GM15510 (cell line): Measurements from ENCODE around the gene PCTP.

Experiments used
- POLR2A ChIP-seq: IDR thresholded peaks from 3 replicates; pipeline ENCODE4 v1.6.1; 2011; ENCODE audit warnings: borderline replicate concordance; ENCODE audit not compliant: insufficient read length; ENCODE audit errors: extremely low read depth

Gene PCTP

DNA sequence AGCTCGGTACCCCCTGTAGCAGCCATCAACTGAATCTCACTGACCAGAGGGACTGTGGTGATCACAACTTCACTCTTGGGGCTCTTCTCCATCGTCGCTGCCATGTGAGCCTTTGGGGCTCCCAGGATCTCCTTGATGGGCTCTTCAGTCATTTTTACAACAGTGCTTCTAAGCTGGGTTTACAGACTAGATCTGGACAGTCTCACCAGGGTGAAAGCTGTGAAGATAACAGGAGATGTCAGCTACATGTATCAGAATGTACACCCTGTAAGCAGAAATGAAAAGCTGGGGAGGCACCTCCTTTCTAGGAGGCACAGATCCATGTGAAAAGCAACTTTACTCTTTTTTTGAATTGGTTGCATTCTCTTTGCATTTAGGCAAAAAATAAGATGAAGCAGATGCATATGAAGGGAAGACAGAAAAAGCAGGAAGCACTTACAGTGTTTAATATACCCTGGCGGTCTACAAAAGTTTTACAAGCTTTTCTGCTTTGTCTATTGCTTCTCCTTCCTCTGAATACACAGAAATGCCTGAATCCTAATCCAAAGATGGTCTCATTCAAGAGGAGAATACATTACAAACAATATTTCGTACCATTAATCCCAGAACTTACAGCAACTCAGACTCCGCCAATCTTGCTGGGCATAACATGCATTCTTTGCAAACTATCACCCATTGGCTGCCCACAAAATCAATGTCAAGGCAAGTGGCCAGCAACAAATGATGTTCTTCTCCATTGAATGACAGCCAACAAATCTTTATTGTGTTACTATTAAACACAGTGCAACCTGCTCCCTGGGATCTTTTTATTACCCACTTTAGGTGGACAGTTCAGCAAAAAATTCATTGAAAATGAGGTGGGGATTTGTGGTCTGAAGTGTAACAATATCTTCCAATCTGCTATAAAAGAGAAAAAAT, 29.7 kb upstream of the PCTP start:
- TF ChIP-seq POLR2A: no peak

GRCh38 chr17:55722016-55722736, 28.7 kb upstream of the PCTP start:
- TF ChIP-seq POLR2A: no peak

GRCh38 chr17:55722742-55723487, 27.9 kb upstream of the PCTP start, which contains the start of gene TMEM100:
Gene TMEM100, minus strand, starts transcription at chr17:55722864. Its CDS starts 1,794 bp downstream, at chr17:55721070.
- no peak for TF ChIP-seq POLR2A

DNA sequence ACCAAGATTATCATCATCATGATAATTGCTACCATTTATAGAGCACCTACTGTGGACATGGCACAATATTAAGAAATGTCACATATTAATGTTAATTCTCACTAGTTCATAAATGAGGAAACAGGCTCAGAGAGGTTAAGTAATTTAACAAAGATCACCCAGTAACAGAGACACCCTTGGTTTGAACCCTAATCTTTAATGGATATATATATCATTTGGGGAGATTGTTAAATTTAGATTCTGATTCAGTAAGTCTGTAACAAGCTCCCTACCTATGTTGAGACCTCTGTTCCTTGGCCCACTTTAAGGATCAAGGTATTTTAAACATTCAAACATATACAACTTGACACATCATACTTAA, 27.4 kb upstream of the PCTP start:
- TF ChIP-seq POLR2A: no peak

DNA sequence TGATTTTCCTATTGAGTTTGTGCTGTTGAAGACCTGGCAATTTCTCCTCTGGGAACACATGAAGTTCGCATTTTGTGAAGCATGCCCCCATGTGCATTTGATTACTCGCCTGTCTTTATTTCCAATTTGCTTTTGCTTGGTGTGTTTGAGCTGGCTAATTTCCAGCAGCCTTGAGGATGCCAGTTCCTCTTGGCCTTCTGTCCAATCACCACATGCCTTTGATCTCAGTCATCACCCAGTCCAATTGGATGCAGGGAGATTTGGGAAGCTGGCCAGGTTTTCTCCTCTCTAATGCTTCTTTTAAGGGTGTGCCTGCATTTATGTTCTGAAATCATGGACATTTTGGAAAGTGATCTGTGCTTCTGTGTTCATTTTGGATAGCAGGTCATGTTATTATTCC, 24.4 kb upstream of the PCTP start:
- TF ChIP-seq POLR2A: no peak

GRCh38 chr17:55727275-55727674, 23.6 kb upstream of the PCTP start:
- no peak for TF ChIP-seq POLR2A

DNA sequence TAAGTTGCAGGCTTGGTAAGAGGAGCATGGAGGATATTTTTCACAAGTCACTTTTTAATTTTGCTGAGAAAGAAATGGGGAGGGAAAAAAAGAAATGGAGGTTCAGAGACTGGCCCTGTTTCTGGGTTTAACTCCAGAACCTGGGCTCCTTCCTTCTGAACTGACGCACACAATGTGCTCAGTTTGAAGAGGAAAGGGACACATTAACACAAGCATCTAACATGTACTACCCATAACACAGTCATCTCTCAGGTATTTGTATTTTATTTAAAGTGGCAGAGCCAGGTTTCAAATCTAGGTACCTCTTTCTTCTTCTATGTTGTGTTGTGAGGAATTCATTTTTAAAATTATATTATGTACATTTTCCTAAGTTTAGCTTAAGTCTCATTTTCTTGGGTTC, 22.9 kb upstream of the PCTP start:
- TF ChIP-seq POLR2A: no peak

DNA sequence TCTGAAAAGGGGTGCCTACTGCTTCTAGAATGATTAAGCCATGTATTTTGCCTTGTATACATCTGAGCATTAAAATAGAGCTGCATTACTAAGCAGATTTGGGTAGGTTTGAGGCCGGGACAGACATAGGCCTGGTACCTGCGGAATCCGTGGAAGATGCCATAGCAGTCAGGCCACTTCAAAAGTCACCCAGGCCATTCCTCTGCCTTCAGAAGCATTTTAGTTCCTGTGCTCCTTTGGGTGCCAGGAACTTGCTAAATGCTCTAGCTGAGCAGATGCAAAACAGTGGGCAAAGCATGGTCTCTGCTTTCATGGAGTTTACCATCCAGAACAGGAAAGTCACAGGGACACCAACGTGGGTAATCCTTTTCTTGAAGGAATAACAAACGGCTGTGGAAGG, 22.5 kb upstream of the PCTP start:
- no peak for TF ChIP-seq POLR2A

GRCh38 chr17:55728833-55729232, 22.0 kb upstream of the PCTP start:
- no peak for TF ChIP-seq POLR2A

DNA sequence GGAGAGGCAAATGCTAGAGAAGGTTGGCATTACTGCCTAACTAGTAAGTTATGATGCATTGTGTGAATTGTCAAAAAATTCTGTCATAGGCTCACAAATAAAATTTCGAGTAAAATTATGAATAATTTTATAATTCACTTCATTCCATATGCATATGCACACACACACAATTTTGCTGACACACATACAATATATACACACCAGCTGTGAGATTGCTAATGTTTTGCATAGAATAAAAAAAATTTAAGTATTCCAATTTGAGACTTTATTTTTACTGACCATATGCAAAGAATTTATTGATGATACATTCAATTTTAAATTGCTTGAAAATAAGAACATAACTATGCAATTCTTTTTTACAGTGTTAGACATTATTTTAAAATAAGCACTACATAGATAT, 21.4 kb upstream of the PCTP start:
- TF ChIP-seq POLR2A: no peak

- no peak for TF ChIP-seq POLR2A
These were observed 20.5 kb upstream of the PCTP start for GRCh38 chr17:55730380-55730779.

DNA sequence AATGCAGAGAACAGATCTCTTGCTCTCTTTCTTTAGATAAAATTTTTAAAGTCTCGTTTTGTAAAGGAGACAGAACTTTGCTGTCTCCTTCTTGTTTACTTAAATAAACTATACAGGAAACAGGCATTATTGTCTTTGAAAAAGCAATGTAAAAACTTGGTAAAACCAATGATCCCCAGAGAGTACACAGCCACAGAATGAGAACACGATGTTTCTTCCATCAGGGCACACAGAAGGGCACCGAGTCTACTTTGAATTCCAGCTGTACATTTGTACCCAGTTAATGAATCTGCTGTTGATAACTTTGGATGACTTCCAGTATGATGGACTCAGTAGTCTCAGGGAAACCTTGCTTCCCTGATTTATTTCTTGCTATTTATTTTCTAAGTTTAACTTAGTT, 20.0 kb upstream of the PCTP start:
- no peak for TF ChIP-seq POLR2A

DNA sequence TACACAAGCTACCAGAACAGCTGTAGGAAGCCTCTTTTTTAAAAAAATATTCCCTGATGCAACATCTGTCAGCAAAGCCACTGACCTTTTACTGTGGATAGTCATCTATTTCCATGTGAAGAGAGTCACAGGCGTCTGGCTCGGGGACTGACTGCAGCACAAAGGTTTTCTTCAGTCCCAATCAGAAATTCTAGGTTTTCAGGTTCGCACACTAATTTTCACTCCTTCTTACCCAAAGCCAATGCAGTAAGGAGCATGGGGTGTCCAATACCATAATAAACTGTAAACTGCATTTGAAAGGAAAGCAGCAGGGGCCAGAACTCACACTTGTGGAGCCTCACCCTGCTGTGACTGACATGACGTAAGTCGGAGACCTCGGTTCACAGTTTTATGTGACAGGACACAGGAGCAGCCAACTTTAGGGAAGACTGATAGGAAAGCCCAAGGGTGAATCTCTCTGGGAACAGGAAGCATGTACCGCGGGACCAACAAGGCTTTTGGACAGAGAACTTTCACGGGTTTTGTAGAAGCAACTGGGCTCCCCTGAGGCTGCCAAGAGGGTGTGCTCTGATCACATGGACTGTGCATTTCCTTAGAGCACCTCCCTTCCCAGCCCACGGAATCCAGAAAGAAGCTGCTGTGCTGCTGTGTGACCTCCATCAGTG, 19.1 kb upstream of the PCTP start:
- no peak for TF ChIP-seq POLR2A

GRCh38 chr17:55734128-55734781, 16.6 kb upstream of the PCTP start:
- no peak for TF ChIP-seq POLR2A

GRCh38 chr17:55735731-55736405, 15.0 kb upstream of the PCTP start:
- TF ChIP-seq POLR2A: no peak
